ENCODE data around the gene RAB3C. TPM values are rescaled to one million over a fixed set of nuclear protein-coding genes. Genes with fewer than 3 reads are reported as not detected.
"Not testable (repeated sequence)": the region's sequence is repeated elsewhere in the genome, so short reads cannot be mapped to it uniquely, and the experiment has no call there.

RAB3C gene
- polyA plus RNA-seq, 10 donors: 0.12 to 0.56 (median 0.25) TPM

DNA sequence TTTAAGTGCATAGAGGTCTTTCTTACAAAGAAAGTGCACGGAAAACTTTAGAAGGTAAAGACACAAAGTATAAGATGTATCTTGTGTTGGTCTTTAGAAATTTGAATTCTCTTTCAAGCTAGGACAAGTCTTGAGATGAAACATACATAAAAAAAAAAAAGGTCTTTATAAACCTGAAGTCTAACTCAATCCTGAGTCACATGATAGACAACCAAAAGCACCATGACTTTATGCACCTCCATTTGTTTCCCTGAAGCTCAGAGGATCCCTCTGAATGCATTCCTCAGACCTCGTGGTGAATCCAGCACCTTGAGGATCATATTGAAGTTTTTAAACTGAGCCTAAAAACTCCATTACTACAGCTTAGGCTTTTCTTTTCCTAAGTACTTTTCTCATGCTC is 91.8 kb downstream of the RAB3C start:
- no peak for DNase-seq

DNA sequence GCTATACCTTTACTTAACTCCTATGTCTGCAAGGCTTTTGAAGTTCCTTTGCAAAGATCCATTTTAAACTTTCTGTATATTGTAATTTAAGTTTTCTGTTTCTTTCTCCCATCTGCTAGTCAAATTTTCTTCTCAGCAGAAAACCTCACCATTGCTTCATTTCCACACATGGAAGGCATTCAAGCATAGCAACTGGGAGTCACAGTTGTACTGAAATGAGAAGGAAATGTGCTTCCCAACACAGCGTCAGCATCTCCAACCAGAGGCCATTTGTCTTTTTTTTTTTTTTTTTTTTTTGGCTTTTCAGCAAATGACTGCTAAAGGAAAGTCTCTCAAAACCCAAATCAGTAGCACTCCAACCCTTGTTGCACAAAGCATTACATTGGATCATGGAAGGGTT is 92.5 kb downstream of the RAB3C start:
- DNase-seq: peak; percentile 11 to 54 (median 50)

DNA sequence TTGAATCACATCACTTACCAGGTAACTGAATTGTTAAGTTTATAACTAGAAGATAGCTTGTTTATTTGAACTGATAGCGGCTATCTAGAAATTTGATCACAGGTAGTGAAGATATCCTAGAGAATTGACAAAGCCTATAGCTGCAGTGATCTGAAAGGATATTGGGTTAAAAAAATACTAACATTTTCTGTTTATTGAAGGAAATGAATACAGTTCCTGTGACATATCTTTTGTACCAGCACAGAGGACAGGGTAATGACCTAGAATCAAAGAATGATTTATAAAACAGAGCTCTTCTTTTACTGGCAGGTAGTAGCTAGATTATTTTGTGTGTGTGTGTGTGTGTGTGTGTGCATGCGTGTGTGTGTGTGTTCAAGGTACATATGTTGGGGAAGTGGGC is 94.8 kb downstream of the RAB3C start:
- DNase-seq: no peak

DNA sequence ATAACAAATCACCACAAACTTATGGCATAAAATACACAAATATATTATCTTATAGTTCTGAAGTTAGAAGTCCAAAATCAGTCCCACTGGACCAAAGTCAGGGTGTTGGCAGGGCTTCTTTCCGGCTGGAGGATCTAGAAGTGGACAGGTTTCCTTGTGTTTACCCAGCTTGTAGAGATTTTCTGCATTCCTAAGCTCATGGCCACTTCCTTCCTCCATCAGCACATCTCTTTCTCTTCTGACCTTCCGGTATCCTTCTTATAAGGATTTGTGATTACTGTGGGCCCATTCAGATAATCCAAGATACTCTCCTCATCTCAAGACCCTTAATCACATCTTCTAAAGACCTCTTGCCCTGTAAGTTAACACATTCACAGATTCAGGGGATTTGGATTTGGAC is 97.6 kb downstream of the RAB3C start:
- no peak for DNase-seq

DNA sequence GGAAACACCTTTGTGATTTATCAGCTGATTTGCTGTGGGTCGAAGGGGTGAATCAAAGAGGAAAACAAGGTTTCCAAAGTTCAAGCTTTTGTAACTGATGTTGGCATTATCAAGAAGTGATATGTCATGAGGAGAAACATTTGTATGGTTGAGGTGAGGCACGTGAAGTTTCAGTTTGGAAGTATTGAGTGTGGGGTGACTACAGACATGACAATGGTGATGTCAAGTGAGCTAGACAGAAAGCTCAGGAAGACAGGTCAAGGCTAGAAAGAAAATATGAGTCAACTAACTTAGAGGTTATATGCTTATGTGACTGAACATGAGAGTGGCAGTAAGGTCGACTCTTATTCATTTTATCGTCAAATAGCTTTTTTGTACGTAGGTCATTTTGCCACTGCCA is 99.1 kb downstream of the RAB3C start:
- DNase-seq: no peak

DNA sequence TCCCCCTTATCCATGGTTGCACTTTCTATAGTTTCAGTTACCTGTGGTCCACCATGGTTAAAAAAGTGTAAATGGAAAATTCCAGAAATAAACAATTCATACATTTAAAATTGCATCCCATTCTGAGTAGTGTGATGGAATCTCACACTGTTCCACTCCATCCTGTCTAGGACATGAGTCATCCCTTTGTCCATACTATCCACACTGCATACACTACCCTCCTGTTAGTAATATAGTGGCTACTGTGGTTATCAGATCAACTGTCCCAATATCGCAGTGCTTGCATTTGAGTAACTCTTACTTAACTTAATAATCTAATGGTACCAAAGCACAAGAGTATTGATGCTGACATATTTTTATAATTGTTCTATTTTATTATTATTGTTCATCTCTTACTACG is 100.7 kb downstream of the RAB3C start:
- no peak for DNase-seq

DNA sequence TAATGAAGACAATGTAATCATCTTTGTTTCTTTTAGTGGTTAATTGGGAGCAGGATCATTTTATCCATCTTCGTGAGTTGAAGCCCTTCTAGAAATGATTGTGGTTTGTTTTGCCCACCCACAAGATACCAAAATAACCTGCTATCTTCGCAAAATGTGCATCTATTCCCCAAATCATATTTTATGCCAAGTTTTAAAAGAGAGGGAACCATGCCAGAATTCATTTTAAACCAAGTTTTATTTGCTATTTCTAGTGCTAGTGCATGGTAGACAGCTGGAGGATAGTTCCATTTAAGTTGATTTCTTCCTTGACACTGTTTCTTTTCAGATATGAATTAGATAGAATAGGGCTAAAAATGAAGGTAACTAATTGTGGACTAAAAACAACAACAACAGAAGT is 104.2 kb downstream of the RAB3C start:
- no peak for DNase-seq

DNA sequence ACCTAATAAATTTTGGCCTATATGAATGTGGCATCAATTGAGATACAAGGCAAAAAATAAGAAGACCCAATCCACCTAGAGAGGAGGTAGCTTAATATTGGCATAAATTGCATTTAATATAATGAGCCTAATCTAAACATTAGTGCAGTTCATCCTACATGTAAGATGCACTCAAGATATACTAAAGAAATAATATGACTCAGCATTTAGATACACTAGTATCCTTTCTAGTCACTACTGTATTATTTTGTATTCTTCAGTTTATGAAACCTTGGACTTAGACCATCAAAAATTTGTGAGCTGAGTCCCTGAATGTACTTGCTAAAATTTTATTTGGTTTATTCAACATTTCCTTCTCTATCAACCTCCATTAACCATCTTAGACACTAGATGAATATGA is 104.7 kb downstream of the RAB3C start:
- DNase-seq: no peak

DNA sequence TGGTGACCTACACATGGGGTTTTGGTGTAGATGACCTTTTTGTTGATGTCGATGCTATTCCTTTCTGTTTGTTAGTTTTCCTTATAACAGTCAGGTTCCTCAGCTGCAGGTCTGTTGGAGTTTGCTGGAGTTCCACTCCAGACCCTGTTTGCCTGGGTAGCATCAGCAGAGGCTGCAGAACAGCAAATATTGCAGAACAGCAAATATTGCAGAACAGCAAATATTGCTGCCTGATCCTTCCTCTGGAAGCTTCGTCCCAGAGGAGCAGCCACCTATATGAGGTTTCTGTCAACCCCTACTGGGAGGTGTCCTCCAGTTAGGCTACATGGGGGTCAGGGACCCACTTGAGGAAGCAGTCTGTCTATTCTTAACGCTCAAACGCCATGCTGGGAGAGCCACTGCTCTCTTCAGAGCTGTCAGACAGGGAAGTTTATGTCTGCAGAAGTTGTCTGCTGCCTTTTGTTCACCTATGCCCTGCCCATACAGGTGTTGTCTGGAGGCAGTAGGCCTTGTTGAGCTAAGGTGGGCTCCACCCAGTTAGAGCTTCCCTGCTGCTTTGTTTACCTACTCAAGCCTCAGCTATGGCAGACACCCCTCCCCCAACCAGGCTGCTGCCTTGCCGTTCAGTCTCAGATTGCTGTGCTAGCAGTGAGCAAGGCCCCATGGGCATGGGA is 116.3 kb downstream of the RAB3C start:
- DNase-seq: not testable (repeated sequence)

DNA sequence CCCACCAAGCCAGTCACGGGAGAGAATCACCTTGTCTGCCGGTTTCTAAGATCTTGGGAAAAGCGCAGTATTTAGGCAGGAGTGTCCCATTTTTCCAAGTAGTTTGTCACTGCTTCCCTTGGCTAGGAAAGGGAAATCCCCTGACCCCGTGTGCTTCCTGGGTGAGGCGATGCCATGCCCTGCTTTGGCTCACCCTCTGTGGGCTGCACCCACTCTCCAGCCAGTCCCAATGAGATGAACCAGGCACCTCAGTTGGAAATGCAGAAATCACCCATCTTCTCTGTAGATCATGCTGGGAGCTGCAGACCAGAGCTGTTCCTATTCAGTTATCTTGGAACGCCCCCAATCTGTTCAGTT is 116.9 kb downstream of the RAB3C start:
- DNase-seq: no peak

DNA sequence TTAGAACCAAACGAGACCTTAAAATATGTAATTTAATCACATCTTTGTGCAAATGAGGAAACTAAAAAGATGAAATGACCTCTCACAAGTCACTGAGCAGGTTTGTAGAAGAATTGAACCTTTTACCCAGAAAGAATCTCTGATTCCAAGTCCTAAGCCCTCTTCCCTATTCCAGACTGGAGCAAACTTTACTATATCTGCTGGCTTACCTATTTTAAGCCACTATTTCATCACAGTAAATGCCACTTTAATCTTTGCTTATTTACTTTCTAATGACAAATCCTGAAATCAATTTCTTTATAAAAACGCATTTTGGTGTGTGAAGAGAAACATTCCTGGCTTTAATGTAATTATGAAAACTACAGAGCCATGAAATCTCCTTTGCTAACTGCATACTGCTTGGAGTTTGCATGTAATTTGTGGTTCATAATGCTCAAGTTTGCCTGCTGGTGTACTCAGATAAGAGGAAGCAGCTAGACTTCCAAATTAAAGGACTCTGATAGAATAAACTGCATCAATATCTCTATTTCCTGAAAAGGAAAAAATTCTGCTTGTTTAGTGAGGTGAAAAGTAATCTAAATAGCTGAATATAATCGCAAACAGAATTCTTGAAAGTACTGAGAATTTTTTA is 121.2 kb downstream of the RAB3C start:
- no peak for DNase-seq

DNA sequence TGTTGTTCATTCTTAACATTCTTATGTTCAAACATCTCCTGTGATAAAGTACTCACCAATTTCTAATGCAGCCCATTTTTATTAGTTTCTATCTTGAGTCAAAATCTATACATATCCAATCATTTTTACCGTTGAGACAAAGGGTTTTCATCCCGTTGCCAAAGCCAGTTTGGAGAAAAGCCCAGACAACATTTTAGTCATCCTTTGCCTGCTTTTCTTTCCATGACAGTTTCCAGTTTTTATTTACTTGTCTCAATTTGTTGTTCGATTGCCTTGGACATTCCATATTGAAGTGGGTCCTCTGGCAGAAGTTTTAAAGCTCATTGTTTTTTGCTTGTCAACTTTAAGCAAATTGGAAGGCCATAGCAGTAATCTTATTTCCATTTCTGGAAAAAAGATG is 123.9 kb downstream of the RAB3C start:
- DNase-seq: peak; percentile 2 to 34 (median 26)

DNA sequence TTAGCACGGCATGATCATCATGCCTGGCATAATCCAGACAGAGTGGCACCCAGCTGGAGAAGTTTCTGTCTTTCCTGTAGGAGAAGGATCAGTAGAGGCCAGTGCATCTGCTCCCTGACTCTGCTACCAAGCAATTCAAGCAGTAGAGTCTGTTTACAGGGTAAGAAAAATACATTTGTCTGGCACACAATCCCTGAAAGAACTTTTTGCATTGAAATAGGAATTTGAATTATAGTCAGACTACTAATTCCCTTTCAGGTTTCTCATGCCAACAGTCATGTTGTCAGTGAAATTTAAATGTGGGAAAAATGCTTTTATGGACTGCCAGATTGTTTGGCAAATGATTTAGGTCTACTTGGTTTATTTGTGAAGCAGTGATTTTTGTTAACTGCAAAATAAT is 125.6 kb downstream of the RAB3C start:
- peak in 1 of 3 donors; percentile 3 for DNase-seq

DNA sequence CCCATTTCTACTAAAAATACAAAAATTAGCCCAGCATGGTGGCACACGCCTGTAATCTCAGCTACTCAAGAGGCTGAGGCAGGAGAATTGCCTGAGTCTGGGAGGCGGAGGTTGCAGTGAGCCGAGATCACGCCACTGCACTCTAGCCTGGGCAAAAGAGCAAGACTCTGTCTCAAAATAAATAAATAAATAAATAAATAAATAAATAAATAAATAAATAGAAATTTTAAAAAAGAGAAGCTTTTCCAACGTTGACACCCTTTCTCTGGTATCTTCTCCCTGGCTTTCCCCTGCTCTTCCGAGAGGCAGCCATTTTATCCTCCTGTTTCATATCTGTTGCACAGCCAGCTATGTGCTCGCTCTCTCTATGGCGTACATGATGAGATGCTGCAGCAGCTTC is 127.5 kb downstream of the RAB3C start:
- not testable (repeated sequence) for DNase-seq

DNA sequence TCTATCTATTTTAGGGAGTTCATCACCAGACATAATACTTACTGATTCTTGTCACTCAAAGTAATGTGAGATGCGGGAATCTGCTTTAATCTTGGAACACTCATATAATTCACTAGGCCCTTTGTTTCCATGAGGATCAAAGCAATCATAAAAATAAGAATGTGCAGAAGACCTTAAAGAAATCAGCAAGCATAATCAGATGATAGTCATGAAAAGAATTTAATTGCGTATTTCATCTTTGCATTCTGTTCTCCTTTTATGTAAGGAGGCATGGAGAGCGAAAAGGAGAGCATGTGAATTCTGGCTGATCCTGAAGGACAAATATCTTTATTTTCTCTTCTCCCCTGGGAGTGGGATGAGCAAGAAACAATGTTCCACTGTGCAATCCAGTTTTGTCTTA is 128.0 kb downstream of the RAB3C start:
- no peak for DNase-seq

DNA sequence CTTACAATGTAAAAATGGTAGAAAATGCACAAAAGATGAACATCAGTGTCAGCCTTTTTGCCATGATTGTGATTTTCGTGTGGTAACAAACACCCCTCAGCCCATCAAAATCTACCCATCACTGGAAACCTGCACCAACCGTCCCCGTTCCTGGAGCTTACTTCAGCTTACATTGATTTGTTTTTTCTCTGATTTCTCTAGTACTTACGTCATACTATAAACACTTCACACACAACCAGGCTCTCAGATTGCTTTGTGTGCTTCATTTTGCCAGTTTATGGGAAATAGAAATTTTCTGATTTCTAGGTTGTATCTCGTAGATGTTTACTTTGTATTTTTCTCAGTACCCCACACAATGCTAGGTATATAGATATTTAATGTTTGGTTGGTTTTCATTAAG is 129.1 kb downstream of the RAB3C start:
- no peak for DNase-seq

DNA sequence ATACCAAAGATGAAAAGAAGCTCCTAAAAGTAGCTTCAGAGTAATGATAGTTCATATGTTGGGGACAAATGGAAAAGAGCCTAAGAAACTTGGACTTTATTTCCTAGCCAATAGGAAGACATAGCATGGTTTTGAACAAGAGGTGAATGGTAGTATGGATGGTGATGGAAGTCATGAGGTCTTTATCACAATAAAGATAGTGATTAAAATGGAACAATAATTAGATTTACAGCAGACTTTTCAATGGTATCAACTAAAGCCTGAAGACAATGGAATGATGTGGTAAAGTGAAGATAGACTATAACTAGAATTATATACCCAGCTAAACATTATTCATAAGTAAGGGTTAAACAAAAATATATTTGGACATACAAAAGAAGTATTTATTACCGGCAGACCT is 131.2 kb downstream of the RAB3C start:
- no peak for DNase-seq

DNA sequence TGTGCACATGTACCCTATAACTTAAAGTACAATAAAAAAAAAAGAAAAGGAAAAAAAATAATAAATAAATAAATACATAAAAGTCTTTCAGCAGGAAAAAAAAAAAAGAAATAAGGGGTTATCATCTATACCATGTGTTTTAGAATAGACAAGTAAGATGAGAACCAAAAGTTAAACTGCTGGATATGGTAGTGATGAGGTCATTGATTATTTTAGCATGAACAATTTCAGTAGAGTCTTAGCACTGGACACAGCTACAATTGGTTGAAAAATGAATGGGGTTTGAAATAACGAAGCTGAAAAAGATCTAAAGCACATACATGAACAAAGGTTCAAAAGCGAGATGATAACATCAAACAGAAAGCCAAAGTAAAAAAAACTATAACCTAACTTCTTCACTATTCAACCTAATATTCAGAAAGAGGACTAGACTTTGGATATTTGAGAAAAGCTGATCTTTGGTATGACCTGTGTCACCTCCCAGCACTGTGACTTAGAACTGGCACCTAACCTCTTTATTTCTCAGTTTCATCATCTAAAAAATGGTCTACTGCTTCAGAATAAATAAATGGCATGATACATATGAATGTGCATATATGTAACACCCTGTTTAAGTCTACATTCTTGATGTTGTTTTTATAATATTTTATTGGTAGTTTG is 133.3 kb downstream of the RAB3C start:
- no peak for DNase-seq

DNA sequence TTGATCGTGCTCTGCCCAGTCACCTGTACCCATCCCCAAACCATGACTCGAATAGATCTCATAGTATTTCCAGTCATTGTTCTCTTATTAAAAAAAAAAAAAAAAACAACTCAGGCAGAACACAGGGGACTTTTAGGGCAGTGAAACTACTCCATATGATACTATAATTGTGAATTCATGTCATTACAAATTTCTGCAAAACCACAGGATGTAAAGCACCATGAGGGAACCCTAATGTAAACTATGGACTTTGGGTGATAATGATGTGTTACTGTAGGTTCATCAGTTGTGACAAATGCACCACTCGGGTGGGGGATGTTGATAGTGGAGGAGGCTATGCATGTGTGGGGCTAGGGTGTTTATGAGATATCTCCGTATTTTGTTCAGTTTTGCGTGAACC is 133.8 kb downstream of the RAB3C start:
- no peak for DNase-seq

DNA sequence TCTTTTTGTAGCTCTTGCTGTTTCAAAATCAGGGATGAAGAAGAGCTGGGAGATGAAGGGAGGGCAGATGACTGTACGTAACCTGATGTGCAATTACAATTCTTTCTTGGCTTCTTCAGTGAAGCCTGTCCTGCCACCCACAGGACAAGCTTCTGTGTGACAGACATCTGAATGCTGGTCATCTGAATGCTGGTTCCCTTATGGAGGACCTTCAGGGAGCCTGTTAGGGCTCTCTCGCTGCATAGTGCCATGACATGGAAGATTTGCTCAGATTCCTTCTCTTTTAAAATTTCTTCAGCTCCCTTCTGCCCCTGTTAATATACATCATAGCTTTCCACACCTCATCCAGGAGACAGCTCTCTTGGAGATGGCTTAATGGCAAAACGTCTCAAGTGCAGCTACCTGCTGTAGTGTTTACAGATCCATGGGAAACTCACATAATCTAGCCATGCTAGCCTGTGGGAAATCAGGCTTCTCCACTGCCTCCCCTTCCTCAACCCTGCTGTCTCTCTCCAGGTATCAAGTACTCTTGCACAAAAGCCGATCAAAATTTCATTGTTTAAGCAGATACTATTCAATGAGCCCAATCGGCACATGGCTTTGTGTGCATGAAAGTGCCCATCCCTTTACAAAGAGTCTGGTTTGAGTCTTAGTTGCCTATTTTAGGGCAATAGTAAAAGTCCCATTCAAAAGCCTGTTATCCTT is 134.6 kb downstream of the RAB3C start:
- no peak for DNase-seq

DNA sequence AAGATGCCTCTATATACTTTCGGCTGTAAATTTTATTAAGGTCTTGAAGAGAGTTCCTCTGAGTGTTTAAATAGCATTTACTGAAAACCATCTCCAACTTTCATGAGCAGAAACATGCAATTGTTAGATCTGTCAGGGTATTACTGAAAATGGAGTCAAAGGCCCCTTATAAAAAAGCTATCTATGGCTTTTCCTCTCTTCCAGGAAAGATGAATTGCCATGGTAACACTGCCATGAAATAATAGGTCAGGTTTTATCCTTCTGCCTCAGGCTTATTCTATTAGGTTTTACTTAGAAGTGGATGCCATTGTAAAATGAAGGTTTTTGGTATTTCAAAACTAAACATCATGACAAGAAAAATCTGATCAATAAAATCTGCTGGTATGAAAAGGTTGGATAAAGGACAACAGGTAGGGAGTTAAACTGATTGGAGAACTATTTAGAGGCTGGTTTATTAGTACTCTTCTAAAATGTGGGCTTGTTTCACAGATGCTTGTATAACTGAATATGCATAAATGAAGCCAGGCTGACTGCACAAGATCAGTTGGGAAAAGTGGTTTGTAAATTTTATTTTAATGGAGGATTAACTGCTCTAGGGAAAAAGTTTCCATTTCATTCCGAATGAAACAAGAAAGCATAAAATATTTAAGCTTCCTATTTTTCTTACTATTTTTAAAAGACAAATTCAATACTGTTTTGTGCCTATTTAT is 135.5 kb downstream of the RAB3C start:
- DNase-seq: no peak

DNA sequence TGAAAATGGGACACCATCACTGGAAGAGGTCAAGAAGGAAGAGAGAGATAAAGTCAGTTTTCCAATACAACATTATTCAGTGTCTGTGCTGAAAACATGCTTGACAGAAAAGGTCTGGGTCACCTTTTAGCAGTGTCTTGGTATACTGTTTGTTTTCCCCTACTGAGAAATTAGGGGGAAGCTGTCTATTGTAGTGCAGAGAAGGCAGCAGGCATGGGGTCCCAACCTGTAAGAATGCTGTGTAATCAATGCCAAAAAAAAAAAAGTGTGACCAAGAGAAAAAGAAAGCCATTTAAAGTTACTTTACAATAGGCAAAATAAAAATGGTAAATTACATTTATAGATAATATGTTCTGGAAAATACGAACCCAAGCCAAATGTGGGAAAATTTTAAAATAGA is 139.3 kb downstream of the RAB3C start:
- DNase-seq: no peak
